OCI-M2 (cell line): ENCODE results near the gene BLTP2.

Experiments used
- DNase-seq: peaks from one replicate; lab custom pipeline; 2025; ENCODE audit not compliant: unreplicated experiment; lab: John Stamatoyannopoulos, UW

Gene BLTP2

DNA sequence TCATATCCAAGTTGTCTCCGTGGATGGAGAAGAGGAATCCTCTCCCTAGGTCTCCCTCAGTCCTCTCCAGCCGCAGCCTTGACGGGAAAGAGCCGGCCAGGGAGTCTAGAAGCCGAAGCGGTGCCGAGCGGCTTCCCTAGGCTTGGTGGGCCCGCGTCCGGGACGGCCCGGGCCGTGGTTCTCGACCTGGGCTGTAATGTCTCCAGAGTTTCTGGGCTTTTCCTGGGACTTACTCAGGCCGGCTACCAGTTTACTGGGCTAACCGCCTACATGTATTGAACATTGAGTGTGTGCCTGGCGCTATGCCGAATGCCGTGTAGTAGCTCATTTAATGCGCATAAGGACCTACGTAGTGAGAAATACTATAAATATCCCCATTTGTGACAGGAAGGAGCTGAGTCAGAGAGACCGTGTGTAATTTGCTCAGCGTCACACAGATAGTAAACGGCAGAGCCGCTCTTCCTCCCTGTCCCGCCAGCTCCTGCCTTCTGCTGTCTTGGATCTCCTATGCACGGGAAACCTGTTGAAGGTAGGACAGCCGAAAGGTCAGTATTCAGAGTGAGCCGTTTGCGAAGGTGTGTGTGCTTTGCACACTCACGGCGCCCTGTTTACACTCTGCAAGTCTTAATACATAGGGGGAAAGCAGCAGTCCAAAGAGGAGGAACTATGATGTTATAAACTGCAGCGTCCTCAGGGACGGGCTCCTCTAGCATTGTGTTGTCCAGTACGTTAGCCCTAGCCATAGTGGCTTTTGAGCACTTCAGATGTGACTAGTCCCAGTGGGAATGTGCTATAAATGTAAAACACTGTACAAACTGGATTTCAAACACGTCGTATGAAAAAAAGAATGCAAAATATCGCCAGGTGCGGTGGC is 45.4 kb downstream of the BLTP2 start:
- peak; percentile 38 for DNase-seq

DNA sequence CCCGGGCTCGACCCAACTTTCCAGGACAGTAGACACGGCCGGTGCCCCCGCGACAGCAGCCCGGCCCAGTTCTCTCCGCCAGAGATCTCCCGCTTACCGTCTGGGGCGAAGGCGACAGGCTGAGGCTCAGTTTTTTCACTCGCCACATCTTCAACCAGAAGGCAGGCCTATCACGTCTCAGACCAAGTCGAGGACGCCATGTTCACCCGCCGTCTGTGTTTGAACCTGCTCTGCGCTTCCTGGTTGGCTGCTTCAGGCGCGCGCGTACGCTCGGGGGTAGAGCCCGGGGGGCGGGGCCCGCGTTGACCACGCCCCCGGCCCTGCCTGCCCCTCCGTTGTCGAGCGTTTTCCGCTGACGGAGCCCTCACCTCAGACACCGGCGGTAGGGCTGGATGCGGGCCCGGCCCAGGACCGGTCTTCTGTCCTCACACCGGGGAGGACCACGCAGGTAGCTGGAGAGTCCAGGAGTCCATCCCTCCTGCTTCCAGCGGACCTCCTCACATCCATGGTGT is 46.1 kb downstream of the BLTP2 start, which contains the start of gene SPAG5:
Gene SPAG5 (minus strand): TSS at position 227 of the 512 bp plus-strand sequence. CDS start 79 bp downstream, at position 148.
- DNase-seq, result no peak

DNA sequence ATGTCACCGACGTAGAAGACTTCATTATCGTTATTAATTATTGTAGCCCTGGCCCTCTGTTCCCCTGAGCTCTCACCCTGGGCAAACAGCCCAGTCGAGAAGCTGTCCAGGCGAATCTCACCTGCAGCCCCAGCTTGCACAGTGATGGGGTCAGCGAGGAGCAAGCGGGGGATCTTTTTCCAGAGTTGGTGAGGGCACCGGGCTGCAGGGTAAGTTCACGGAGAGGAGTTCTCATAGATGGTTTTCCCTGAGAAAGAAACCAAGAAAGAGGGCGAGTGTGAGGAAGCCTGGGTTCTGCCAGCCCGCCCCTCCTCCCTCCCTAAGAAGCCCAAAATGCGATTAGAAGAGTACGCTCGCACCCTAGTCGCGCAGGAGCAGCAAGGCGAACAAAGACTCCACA is 46.6 kb downstream of the BLTP2 start:
- DNase-seq, result no peak

DNA sequence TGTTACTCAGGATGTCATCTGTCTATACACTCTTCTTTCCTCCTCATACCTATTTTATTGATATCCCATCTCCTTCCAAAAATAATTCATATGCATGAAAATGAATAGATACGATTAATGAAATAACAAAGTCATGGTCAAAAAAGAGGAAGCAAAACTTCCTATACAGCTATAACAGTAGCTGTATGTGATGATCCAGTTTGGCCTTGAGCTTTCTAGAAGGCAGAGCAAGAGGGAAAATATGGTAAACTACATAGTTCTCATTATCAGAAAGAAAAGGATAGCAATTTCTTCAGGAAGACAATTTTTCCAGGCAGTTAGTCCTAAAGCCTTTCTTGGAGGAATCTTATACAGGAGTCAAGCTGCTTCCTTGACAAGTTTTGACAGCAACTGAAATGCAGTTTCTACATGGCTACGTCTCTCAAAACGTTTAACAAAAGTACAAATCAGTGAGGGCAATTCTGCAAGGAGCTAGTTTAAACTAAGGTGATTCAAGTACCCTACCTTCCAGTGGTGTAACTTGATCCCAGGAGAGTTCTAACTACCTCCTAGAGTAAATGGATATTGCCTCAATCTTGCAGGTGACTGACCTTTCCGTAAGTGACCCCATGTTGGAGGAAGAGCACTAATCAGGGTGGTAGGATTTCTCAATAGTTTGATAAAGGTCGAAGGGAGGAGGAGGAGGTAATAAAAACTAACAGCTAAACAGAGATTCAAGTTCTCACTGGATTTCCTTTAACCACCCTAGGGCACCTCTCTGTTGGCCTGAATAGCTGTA is 47.2 kb downstream of the BLTP2 start:
- no peak for DNase-seq
